ENCODE data around the gene KCNJ9. TPM values are rescaled to one million over a fixed set of nuclear protein-coding genes. Genes with fewer than 3 reads are reported as not detected.

The KCNJ9 gene
- total RNA-seq, 2 donors from 2014 or later = 0.11 to 0.30 TPM

DNA sequence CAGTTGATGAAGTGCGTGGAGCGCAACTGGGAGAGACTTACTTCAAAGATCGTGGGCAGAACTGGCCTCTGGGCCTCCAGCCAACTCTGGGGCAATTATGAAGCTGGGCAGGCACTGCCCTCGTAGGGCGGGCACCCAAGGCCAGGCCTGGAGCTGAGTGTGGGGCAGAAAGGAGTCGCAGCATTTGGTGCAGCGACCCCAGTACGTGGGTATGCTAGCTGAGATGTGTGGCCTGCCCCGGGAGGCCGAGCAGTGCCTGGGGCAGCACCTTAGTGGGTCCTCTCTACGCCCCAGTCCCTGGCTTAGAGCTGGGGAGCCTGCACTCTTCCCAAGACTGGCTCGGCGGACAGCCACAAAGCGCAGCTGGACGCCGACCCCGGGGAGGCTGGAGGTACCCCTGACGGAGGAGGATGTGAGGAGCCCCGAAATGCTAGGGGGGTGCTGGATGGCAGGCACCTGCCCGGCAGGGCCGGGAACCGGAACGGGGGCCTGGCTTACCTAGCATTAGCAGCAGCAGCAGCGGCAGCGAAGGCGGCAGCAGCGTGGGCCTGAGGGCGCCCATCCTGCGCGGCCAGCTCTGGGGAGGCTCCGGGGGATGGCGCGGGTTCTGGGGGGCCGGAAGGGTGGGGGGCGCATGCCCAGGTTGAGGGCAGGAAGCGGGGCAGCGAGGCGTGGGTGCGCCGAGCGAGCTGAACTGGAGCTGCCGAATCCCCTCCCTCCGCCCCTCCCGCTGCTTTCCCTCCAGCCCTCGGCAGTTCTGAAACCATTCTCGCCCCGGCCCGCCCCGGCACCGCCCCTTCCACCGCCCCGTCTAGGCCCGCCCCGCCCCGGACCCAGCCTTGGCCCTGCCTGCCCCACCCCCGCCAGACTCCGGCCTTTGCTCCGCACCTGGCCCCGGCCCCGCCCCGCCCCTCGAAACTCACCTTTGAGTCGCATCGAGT lies 16.8 kb downstream of the KCNJ9 start, which contains the start of gene IGSF8:
Gene IGSF8 (minus strand): TSS at position 709 of the 941 bp plus-strand sequence. CDS start 147 bp downstream, at position 562.
- DNase-seq = peak; percentile 96
- Histone ChIP-seq H3K9ac (ENCODE audit: low read depth in 2 of 2, low read length in 2 of 2) (peak within 1 kb of the TSS; percentile 87 to 88), H3K27me3 (no peaks in the 10 kb centered on the region), H3K4me3 (peak within 1 kb of the TSS; percentile 78), H3K4me1 (peaks cover 18% of the 10 kb centered on the region), H3K36me3 (no peaks in the 10 kb centered on the region), H3K27ac (peak within 1 kb of the TSS; percentile 84), H3K9me3 (no peaks in the 10 kb centered on the region)
- intact Hi-C loops (cut with DNase I) = no loop called here
- TF ChIP-seq, protein P1, sequence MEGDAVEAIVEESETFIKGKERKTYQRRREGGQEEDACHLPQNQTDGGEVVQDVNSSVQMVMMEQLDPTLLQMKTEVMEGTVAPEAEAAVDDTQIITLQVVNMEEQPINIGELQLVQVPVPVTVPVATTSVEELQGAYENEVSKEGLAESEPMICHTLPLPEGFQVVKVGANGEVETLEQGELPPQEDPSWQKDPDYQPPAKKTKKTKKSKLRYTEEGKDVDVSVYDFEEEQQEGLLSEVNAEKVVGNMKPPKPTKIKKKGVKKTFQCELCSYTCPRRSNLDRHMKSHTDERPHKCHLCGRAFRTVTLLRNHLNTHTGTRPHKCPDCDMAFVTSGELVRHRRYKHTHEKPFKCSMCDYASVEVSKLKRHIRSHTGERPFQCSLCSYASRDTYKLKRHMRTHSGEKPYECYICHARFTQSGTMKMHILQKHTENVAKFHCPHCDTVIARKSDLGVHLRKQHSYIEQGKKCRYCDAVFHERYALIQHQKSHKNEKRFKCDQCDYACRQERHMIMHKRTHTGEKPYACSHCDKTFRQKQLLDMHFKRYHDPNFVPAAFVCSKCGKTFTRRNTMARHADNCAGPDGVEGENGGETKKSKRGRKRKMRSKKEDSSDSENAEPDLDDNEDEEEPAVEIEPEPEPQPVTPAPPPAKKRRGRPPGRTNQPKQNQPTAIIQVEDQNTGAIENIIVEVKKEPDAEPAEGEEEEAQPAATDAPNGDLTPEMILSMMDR (IDR thresholded peaks at IDR 0.05) = no peak

DNA sequence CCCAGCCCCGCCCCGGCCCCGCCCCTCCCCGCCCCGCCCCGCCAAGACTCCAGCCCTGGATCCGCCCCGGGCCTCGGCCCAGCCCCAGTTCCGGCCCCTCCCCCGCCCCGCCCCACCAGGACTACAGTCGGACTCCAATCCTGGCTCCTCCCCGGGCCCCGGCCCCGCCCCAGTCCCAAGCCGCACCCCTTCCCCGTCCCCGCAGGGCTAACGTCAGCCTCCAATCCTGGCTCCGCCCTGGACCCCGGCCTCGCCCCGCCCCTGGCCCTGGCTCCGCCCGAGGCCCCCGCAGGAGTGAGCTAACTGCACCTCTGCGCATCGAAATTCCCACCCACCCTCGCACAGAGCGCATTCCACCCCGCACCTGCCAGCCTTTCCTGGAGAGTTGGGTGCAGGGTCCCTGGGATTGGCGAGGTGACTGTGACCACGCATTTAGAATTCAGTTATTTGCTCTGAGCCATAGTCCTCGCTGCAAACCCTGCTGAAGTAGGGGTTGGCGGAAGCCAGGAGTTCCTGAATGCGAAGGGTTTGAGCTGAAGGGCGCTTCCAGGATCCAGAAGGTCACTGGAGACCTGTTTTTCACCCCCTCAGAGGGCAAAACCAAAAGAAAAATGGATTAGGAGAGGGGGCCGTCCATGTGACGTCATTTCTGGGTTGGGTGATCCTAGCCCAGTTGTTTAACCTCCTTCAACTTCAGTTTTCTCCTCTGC lies 17.7 kb downstream of the KCNJ9 start:
- intact Hi-C loops (cut with DNase I) = no loop called here
- no peaks in the 10 kb centered on the region for H3K9me3 ChIP-seq
- no peaks in the 10 kb centered on the region for H3K36me3 ChIP-seq
- H3K4me3 ChIP-seq = peak overlapping the region; percentile 37
- DNase-seq = peak; percentile 99
- no peaks in the 10 kb centered on the region for H3K27me3 ChIP-seq
- peak overlapping the region; percentile 81 for H3K27ac ChIP-seq
- TF ChIP-seq, protein P1 (IDR thresholded peaks at IDR 0.05) = no peak
- H3K4me1 ChIP-seq = peaks cover 13% of the 10 kb centered on the region
- peak overlapping the region; percentile 66 to 83 for H3K9ac ChIP-seq (ENCODE audit: low read depth in 2 of 2, low read length in 2 of 2)

DNA sequence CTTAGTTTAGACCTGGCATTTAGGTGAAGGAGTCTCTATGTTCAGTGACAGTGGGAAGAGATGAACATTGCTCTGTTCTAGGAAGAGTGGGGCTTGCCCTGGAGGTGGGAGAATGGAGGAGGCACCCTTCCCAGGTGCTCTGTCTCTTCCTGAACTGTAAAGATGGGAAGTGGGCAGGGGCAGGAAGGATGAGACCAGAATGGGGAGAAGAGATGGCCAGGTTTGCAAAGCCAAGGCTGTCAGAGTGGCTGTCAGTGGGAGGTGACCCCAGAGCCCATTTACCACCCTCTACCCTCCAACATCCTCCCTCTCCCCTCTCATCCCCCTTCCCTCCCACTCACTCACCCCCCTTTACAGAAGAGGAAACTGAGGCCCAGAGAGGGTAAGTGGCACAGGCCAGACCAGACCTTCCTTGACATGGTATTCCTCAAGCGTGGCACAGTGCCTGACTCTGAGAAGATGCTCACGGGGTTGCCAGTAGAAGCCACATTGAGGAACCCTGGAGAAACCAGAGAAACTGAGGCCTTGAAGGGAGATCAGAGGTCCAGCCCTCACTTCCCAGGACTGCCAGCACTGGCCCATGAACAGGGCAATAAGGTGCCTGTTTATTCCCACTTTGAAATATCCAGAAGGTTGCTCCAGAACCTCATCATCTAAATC lies 18.5 kb downstream of the KCNJ9 start:
- Histone ChIP-seq H3K27me3 (no peaks in the 10 kb centered on the region), H3K9ac (ENCODE audit: low read depth in 2 of 2, low read length in 2 of 2) (peak overlapping the region in 1 of 2 donors; percentile 66)

DNA sequence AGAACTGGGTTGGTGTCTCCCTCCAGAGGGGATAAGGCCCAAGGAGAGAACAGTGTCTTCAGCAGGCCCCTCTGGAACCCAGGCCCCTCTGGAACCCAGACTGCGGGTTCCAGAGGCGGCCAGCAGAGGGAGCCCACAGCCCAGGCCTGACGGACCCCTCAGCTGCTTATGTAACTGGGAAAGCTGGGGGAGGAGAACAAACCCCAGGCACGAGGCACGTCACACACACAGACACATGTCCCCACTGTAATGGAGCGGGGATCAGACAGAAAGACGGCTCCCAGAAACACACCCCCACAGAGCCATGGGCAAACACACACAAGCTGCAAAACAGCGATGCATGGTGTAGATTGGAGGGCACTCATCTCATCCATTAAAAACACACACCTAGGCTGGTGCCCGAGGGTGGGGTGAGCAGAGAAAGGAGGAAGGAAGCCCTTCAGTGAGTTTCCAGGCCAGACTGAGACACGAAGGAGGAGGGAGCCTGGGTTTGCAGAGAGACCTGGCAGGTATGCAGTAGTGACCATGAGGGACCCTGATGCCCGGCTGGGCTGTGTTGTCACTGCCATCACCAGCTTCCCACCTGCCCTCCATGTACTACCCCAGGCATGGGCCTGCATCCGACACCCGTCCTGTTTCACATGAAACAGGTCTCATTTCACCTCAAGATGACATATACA lies 19.8 kb downstream of the KCNJ9 start:
- Histone ChIP-seq H3K27ac (no peak overlapping the region), H3K4me3 (no peak overlapping the region), H3K9ac (ENCODE audit: low read depth in 2 of 2, low read length in 2 of 2) (peak overlapping the region in 1 of 2 donors; percentile 56), H3K27me3 (no peaks in the 10 kb centered on the region), H3K9me3 (no peaks in the 10 kb centered on the region), H3K4me1 (peaks cover 13% of the 10 kb centered on the region), H3K36me3 (no peaks in the 10 kb centered on the region)
- intact Hi-C loops (cut with DNase I) = loop anchor here (5.0 to 10.0 kb wide), 3 partner anchors 94 to 191 kb away; partner anchors contain the start of gene CASQ1
- peak; percentile 67 for DNase-seq
- TF ChIP-seq, protein P1 (IDR thresholded peaks at IDR 0.05) = peak; percentile 82

More for the DNA sequence above, 18.5 kb downstream of the KCNJ9 start:
- no peak for DNase-seq
- TF ChIP-seq, protein P1 (IDR thresholded peaks at IDR 0.05) = no peak
- Histone ChIP-seq H3K4me3 (no peak overlapping the region), H3K9me3 (no peaks in the 10 kb centered on the region), H3K27ac (peak overlapping the region; percentile 81), H3K4me1 (peaks cover 13% of the 10 kb centered on the region), H3K36me3 (no peaks in the 10 kb centered on the region)
- intact Hi-C loops (cut with DNase I) = loop anchor here (5.0 to 10.0 kb wide), 3 partner anchors 95 to 192 kb away; partner anchors contain the start of gene CASQ1

Measured in colonic mucosa (tissue), 4 donors.